Measurements from ENCODE around the gene VSIR.

VSIR gene

GRCh38 chr10:71796749-71797405 is 23.6 kb upstream of the VSIR start:
- no peak for TF ChIP-seq CTCF (IDR thresholded peaks at IDR 0.05)

DNA sequence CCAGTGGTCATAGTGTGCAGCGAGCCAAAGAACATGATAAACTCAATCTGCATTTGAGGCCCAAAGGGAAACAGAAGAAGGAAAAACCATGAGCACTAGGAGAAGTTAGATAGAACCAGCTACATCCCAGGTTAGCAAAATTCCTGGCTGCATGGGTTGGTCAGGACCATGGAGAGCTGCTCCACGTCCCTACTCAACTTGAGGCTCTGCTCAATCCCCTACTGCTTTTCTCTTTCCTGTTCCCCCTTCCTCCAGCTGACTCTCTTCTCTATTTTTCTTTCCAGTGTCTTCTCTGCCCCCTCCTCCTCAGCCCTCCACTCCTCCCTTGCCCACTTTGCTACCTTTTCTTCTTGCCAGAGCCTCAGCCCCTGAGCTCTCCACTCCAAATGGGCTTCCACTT is 21.9 kb upstream of the VSIR start:
- TF ChIP-seq CTCF (IDR thresholded peaks at IDR 0.05), result no peak

- no peak for TF ChIP-seq CTCF (IDR thresholded peaks at IDR 0.05)
Measured at GRCh38 chr10:71790749-71791440, 17.6 kb upstream of the VSIR start.

- no peak for TF ChIP-seq CTCF (IDR thresholded peaks at IDR 0.05)
Measured at GRCh38 chr10:71789871-71790270, 16.6 kb upstream of the VSIR start.

GRCh38 chr10:71788954-71789353 is 15.6 kb upstream of the VSIR start:
- TF ChIP-seq CTCF (IDR thresholded peaks at IDR 0.05), result no peak

- no peak for TF ChIP-seq CTCF (IDR thresholded peaks at IDR 0.05)
Measured at GRCh38 chr10:71784679-71785272, 11.5 kb upstream of the VSIR start.

GRCh38 chr10:71783917-71784678 is 10.8 kb upstream of the VSIR start:
- TF ChIP-seq CTCF (IDR thresholded peaks at IDR 0.05), result no peak
